HepG2 (cell line): ENCODE data around the gene ANKS1A. TPM values are rescaled to one million over a fixed set of nuclear protein-coding genes. Genes with fewer than 3 reads are reported as not detected.

ENCODE experiments used
- ATAC-seq: fragments of 200-7000 bp; cut with Tn5 transposase; 3 replicates; pipeline ENCODE4 v1.9.1; 2020; ENCODE audit warnings: mild to moderate bottlenecking, moderate library complexity
- BruUV-seq: library from RNA; stranded (reverse); fragments of 400-500 nt; replicated peaks from 2 replicates; lab custom pipeline; 2021; lab: Mats Ljungman, UMichigan
- CTCF ChIA-PET: fragments of 300-600 bp; formaldehyde crosslinking; extraction: SDS; loops from one replicate; lab custom pipeline; 2021; ENCODE audit warnings: low total read pairs, inconsistent platforms, low intra/inter-chr PET ratio; lab: Yijun Ruan, JAX
- POLR2A ChIA-PET: fragments of 350-600 bp; sonication (Branson Sonifier 250); formaldehyde crosslinking; loops from one replicate; lab custom pipeline; 2020; ENCODE audit warnings: antibody characterized with exemption, inconsistent platforms; lab: Yijun Ruan, JAX
- DNase-seq: peaks from one replicate; pipeline ENCODE4 v3.0.0-alpha.2; 2015; ENCODE audit warnings: low spot score
- FAIRE-seq: peaks from 3 replicates; lab custom pipeline; 2011; peaks lifted over from hg19 to GRCh38; lab: Jason Lieb, UNC
- H2AFZ ChIP-seq: one replicate; pipeline ENCODE4 v1.6.1; 2011; ENCODE audit warnings: low read length, inconsistent platforms
- H3K27ac ChIP-seq: fragments of 300-600 bp; 3 replicates; pipeline ENCODE4 v1.8.0; 2011; ENCODE audit warnings: mixed run types, mild to moderate bottlenecking, mixed read lengths, low read length, inconsistent platforms; ENCODE audit not compliant: insufficient read depth; ENCODE audit errors: extremely low read length
- H3K27me3 ChIP-seq, 2 experiments: fragments of 200-600 bp in 1 of 2; 2 replicates in 1 of 2; 3 replicates in 1 of 2; pipeline versions ENCODE4 v1.6.0 to v1.8.0; 2011; ENCODE audit warnings: low read length in 2 of 2, mild to moderate bottlenecking in 2 of 2, moderate library complexity in 2 of 2, inconsistent platforms in 1 of 2; ENCODE audit not compliant: insufficient read depth in 2 of 2, control insufficient read depth in 1 of 2
- H3K36me3 ChIP-seq, 2 experiments: fragments of 200-600 bp in 1 of 2; replicated peaks in 1 of 2; 2 replicates in 1 of 2; 3 replicates in 1 of 2; pipeline versions ENCODE4 v1.5.1 to v1.8.0; 2011; ENCODE audit warnings: low read length in 2 of 2, inconsistent platforms in 1 of 2; ENCODE audit not compliant: insufficient read depth in 2 of 2, control insufficient read depth in 1 of 2
- H3K4me1 ChIP-seq: 2 replicates; pipeline ENCODE4 v1.5.1; 2012; ENCODE audit warnings: low read length, inconsistent platforms; ENCODE audit not compliant: insufficient read depth
- H3K4me2 ChIP-seq: 2 replicates; pipeline ENCODE4 v1.6.0; 2011; ENCODE audit warnings: low read depth, low read length, inconsistent platforms
- H3K4me3 ChIP-seq, 3 experiments: fragments of 200-600 bp in 1 of 3; sonication (generic), shearing (Covaris generic) in 1 of 3; replicated peaks in 1 of 3; 2 replicates each; pipeline ENCODE4 v1.5.1; 2011 to 2016; ENCODE audit warnings: low read length in 3 of 3, inconsistent platforms in 2 of 3, low read depth in 2 of 3, mild to moderate bottlenecking in 2 of 3, control low read depth in 1 of 3, mixed read lengths in 1 of 3; ENCODE audit not compliant: insufficient read depth in 1 of 3
- H3K79me2 ChIP-seq: one replicate; pipeline ENCODE4 v1.6.1; 2011; ENCODE audit warnings: low read length, inconsistent platforms; ENCODE audit not compliant: insufficient read depth
- H3K9ac ChIP-seq: 2 replicates; pipeline ENCODE4 v1.6.0; 2011; ENCODE audit warnings: mild to moderate bottlenecking, low read depth, low read length, inconsistent platforms; ENCODE audit not compliant: insufficient read depth
- H3K9me3 ChIP-seq: 2 replicates; pipeline ENCODE4 v1.5.1; 2012; ENCODE audit warnings: mild to moderate bottlenecking, low read length
- H4K20me1 ChIP-seq: 2 replicates; pipeline ENCODE4 v1.6.0; 2011; ENCODE audit warnings: inconsistent platforms, mild to moderate bottlenecking, low read length, moderate library complexity; ENCODE audit not compliant: insufficient read depth
- CTCF ChIP-seq: sonication (generic); formaldehyde crosslinking; IDR thresholded peaks from 2 replicates; pipeline ENCODE4 v1.5.0; 2020; ENCODE audit warnings: mild to moderate bottlenecking, missing genetic modification reagents, moderate library complexity
- ELF4 ChIP-seq: sonication (generic); formaldehyde crosslinking; IDR thresholded peaks from 2 replicates; pipeline ENCODE4 v1.5.0; 2020; ENCODE audit warnings: missing genetic modification reagents, mild to moderate bottlenecking, moderate library complexity, borderline replicate concordance
- MAF1 ChIP-seq: sonication (generic); formaldehyde crosslinking; IDR thresholded peaks from 2 replicates; pipeline ENCODE4 v1.5.0; 2020; ENCODE audit warnings: missing genetic modification reagents, borderline replicate concordance
- MAZ ChIP-seq, 2 experiments: sonication (generic) in 1 of 2; formaldehyde crosslinking in 1 of 2; IDR thresholded peaks; 2 replicates each; pipeline versions ENCODE4 v1.5.0 to v1.6.1; 2012 to 2020; ENCODE audit warnings: low read depth in 2 of 2, mild to moderate bottlenecking in 2 of 2, borderline replicate concordance in 1 of 2, improper control_type of control experiment in 1 of 2, low read length in 1 of 2, missing genetic modification reagents in 1 of 2, moderate library complexity in 1 of 2
- ZFP41 ChIP-seq: sonication (generic); formaldehyde crosslinking; IDR thresholded peaks from 2 replicates; pipeline ENCODE4 v1.4.0; 2020; ENCODE audit warnings: mild to moderate bottlenecking, missing genetic modification reagents, borderline replicate concordance
- ZNF224 ChIP-seq: sonication (generic); formaldehyde crosslinking; IDR thresholded peaks from 2 replicates; pipeline ENCODE4 v1.5.0; 2020; ENCODE audit warnings: mild to moderate bottlenecking, missing genetic modification reagents
- ZNF607 ChIP-seq: sonication (generic); formaldehyde crosslinking; IDR thresholded peaks from 2 replicates; pipeline ENCODE4 v1.5.1; 2020; ENCODE audit warnings: missing genetic modification reagents, mild to moderate bottlenecking, borderline replicate concordance
- ZNF747 ChIP-seq: sonication (generic); formaldehyde crosslinking; IDR thresholded peaks from 2 replicates; pipeline ENCODE4 v1.8.1; 2023; ENCODE audit warnings: missing genetic modification reagents, mild to moderate bottlenecking, borderline replicate concordance
- WGBS: methylation state at CpG from one replicate; pipeline ENCODE4 v1.1.6; 2017; ENCODE audit warnings: low lambda C conversion rate; 5-methylcytosine and 5-hydroxymethylcytosine counted together
- in situ Hi-C: cut with HindIII; loops from 2 replicates; pipeline ENCODE4 v1.10.0; 2017; ENCODE audit warnings: low pct_unique_long_range_greater_than_20kb; ENCODE audit not compliant: extremely low pct_ligation_motif_present
- intact Hi-C: fragments of 100-400 bp; cut with micrococcal nuclease; formaldehyde crosslinking; loops from one replicate; pipeline ENCODE4 v1.10.0; 2022; ENCODE audit not compliant: unreplicated experiment
- polyA plus RNA-seq, 8 experiments: library from polyadenylated mRNA; depleted of rRNA in 3 of 8; stranded (reverse) in 7 of 8; unstranded in 1 of 8; fragments of >200 nt; fragmentation: Illumina TruSeq in 4 of 8; extraction: Trizol in 4 of 8; gene quantifications; 2 replicates each; pipeline versions ENCODE4 v1.2.1 to v1.2.3, GENCODE V29; 2011 to 2016; ENCODE audit warnings: low read depth in 4 of 8, missing spikeins in 1 of 8, mixed read lengths in 1 of 8; ENCODE audit not compliant: insufficient read depth in 1 of 8
- total RNA-seq, 5 experiments: library from RNA; depleted of rRNA; stranded (reverse); fragments of >200 nt; fragmentation: Illumina TruSeq; extraction: Trizol; gene quantifications; 2 replicates each; pipeline ENCODE4 v1.2.3, GENCODE V29; 2016; ENCODE audit warnings: low read depth in 1 of 5

The ANKS1A gene
- total and polyA plus RNA-seq, 2 of the 13 experiments (the other 11 are each of a cell fraction or from before 2014, with no cell fraction given), result 7.2 to 15.1 TPM

- in situ Hi-C loops (no loop called here), intact Hi-C loops (no loop called here)
- Histone ChIP-seq H4K20me1 (no peaks in the 10 kb centered on the region), H3K4me1 (peaks cover 13% of the 10 kb centered on the region), H3K9me3 (no peaks in the 10 kb centered on the region), H3K27me3 (no peaks in the 10 kb centered on the region), H3K79me2 (no peaks in the 10 kb centered on the region), H3K4me2 (no peak overlapping the region), H3K36me3 (peaks cover 0 to 20% of the 10 kb centered on the region in 2 experiments), H2AFZ (no peak overlapping the region), H3K4me3 (no peak overlapping the region), H3K9ac (no peak overlapping the region), H3K27ac (no peak overlapping the region)
- ChIA-PET CTCF (no interaction called here), POLR2A (no interaction called here)
- WGBS, result 87% methylated on average over 7 of the region's 11 CpGs
- FAIRE-seq (no peak), ATAC-seq (peak; percentile 17; the same call in 1 of the 3 replicates), DNase-seq (no peak)
- BruUV-seq, result no TSS peak
- TF ChIP-seq MAZ (IDR thresholded peaks at IDR 0.05; ENCODE audit: borderline replicate concordance, low read depth, low read length) (no peak), MAZ (CRISPR knock-in tag; IDR thresholded peaks at IDR 0.05; ENCODE audit: low read depth) (no peak), ELF4 (no peak), MAF1 (CRISPR knock-in tag) (no peak), ZNF747 (no peak), ZFP41 (CRISPR knock-in tag) (no peak), ZNF607 (no peak), CTCF (CRISPR knock-in tag) (peak; percentile 23), ZNF224 (CRISPR knock-in tag) (no peak)
These were observed 159.6 kb downstream of the ANKS1A start for GRCh38 chr6:35048631-35049083.
